ENCODE data around the gene GUCA2B.

GRCh38 chr1:42133809-42134526 is 19.2 kb upstream of the GUCA2B start:
- no peak for TF ChIP-seq POLR2A (IDR thresholded peaks at IDR 0.05)
- no peak for TF ChIP-seq CTCF (IDR thresholded peaks at IDR 0.05)

All from esophagus squamous epithelium (tissue), 4 donors.